Hepatocyte (in vitro differentiated cells): ENCODE data around the gene TRAPPC5. TPM values are rescaled to one million over a fixed set of nuclear protein-coding genes. Genes with fewer than 3 reads are reported as not detected.

Experiments used
- DNase-seq: peaks from one replicate; pipeline ENCODE4 v3.0.0-alpha.2; 2016; ENCODE audit warnings: low spot score
- H2AFZ ChIP-seq: fragments of 200-600 bp; sonication (generic); 2 replicates; pipeline ENCODE4 v1.6.0; 2016; ENCODE audit warnings: antibody characterized with exemption, mild to moderate bottlenecking
- H3K27ac ChIP-seq: fragments of 200-600 bp; sonication (generic); 2 replicates; pipeline ENCODE4 v1.5.1; 2016; ENCODE audit warnings: mild to moderate bottlenecking
- H3K27me3 ChIP-seq: fragments of 200-600 bp; sonication (generic); 2 replicates; pipeline ENCODE4 v1.6.1; 2016
- H3K36me3 ChIP-seq: fragments of 200-600 bp; sonication (generic); replicated peaks from 2 replicates; pipeline ENCODE4 v1.5.1; 2016; ENCODE audit warnings: low read depth; ENCODE audit not compliant: insufficient read depth
- H3K4me1 ChIP-seq: fragments of 200-600 bp; sonication (generic); 2 replicates; pipeline ENCODE4 v1.5.1; 2016; ENCODE audit warnings: mild to moderate bottlenecking, moderate library complexity; ENCODE audit not compliant: insufficient read depth
- H3K4me2 ChIP-seq: fragments of 200-600 bp; sonication (generic); 2 replicates; pipeline ENCODE4 v1.6.0; 2016
- H3K4me3 ChIP-seq: fragments of 200-600 bp; sonication (generic); 2 replicates; pipeline ENCODE4 v1.5.1; 2016; ENCODE audit warnings: mild to moderate bottlenecking
- H3K79me2 ChIP-seq: fragments of 200-600 bp; sonication (generic); 2 replicates; pipeline ENCODE4 v1.6.0; 2017; ENCODE audit warnings: mild to moderate bottlenecking
- H3K9me2 ChIP-seq: fragments of 200-600 bp; sonication (generic); replicated peaks from 2 replicates; pipeline ENCODE4 v1.6.0; 2017; ENCODE audit warnings: mild to moderate bottlenecking; ENCODE audit not compliant: insufficient read depth
- H3K9me3 ChIP-seq: fragments of 200-600 bp; sonication (generic); 2 replicates; pipeline ENCODE4 v1.5.1; 2016; ENCODE audit warnings: low read depth, mild to moderate bottlenecking
- H4K20me1 ChIP-seq: fragments of 200-600 bp; sonication (generic); 2 replicates; pipeline ENCODE4 v1.6.0; 2016; ENCODE audit warnings: mild to moderate bottlenecking; ENCODE audit not compliant: insufficient read depth, poor library complexity, severe bottlenecking
- EZH2 ChIP-seq: fragments of 200-600 bp; sonication (generic); IDR thresholded peaks from 2 replicates; pipeline ENCODE4 v1.6.1; 2016; ENCODE audit warnings: antibody characterized with exemption, mild to moderate bottlenecking, borderline replicate concordance
- EZH2phosphoT487 ChIP-seq: fragments of 200-600 bp; sonication (generic); IDR thresholded peaks from one replicate; pipeline ENCODE4 v1.6.1; 2018; ENCODE audit warnings: antibody characterized with exemption, mild to moderate bottlenecking, low read depth, moderate library complexity; ENCODE audit not compliant: unreplicated experiment, severe bottlenecking
- WGBS: methylation state at CpG from one replicate; pipeline ENCODE4 v1.1.6; 2016; ENCODE audit warnings: low lambda C conversion rate; ENCODE audit errors: missing lambda C conversion rate; 5-methylcytosine and 5-hydroxymethylcytosine counted together
- polyA plus RNA-seq: library from polyadenylated mRNA; unstranded; fragments of >200 nt; fragmentation: Nextera tagmentation; extraction: Ambion mirVana; gene quantifications from 2 replicates; pipeline ENCODE4 v1.2.1, GENCODE V29; 2016
- total RNA-seq: library from RNA; depleted of rRNA; stranded (reverse); fragments of >200 nt; gene quantifications from 2 replicates; pipeline ENCODE4 v1.2.3, GENCODE V29; 2014
- TF ChIP-seq, protein P1 (sequence below): fragments of 200-600 bp; sonication (generic); IDR thresholded peaks from 2 replicates; pipeline ENCODE4 v1.5.1; 2016; ENCODE audit warnings: antibody characterized with exemption, mild to moderate bottlenecking; ENCODE audit not compliant: poor library complexity

Gene TRAPPC5
- total and polyA plus RNA-seq, 2 experiments from 2014 or later = 80.4 to 175 TPM

DNA sequence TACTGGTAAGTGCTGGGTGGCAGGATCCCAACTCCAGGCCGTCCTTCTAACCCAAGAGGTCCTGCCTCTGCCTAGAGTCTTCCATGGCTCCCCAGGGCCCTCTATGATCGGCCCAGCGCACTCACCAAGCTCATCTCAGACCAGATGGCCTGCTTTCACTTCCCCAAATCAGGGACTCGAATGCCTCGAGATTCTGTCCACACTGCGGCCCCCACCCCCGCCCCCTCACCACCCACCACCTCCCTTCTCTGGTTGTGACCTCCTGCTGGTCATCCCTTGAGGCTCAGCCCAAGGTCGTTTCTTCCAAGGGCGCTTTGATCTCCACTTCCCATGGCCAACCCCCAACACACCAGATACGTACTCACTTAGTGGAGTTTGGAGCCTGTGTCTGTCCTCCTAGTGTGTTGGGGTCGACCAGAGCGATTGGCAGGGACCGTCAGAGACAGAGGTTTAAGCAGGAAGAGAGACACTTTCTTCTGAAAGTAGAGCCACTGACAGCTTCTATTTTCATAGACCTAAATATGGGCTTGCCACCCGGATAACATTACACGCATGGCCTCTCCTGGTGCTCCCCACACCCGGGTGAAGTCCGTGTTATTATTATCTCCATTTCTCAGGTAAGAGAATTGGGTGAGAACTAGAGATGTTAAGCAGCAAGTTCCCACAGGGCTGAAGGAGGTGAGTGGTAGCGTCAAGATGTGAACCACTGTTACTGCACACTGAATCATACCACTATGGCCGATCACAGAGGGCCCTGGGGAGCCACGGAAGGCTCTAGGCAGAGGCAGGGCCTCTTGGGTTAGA lies 21.2 kb downstream of the TRAPPC5 start, which contains the start of gene FCER2:
TSS of gene FCER2 (minus strand) at position 478 of the 804 bp plus-strand sequence. CDS start 2,371 bp downstream, outside the sequence.
- no peak for DNase-seq
- H3K27ac ChIP-seq = no peak within 1 kb of the TSS
- peaks cover 6% of the 10 kb centered on the region for H3K27me3 ChIP-seq
- no peak within 1 kb of the TSS for H3K4me3 ChIP-seq
- no peaks in the 10 kb centered on the region for H3K4me1 ChIP-seq
- no peak for TF ChIP-seq EZH2phosphoT487
- no peak for TF ChIP-seq EZH2
- TF ChIP-seq, protein P1, sequence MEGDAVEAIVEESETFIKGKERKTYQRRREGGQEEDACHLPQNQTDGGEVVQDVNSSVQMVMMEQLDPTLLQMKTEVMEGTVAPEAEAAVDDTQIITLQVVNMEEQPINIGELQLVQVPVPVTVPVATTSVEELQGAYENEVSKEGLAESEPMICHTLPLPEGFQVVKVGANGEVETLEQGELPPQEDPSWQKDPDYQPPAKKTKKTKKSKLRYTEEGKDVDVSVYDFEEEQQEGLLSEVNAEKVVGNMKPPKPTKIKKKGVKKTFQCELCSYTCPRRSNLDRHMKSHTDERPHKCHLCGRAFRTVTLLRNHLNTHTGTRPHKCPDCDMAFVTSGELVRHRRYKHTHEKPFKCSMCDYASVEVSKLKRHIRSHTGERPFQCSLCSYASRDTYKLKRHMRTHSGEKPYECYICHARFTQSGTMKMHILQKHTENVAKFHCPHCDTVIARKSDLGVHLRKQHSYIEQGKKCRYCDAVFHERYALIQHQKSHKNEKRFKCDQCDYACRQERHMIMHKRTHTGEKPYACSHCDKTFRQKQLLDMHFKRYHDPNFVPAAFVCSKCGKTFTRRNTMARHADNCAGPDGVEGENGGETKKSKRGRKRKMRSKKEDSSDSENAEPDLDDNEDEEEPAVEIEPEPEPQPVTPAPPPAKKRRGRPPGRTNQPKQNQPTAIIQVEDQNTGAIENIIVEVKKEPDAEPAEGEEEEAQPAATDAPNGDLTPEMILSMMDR = no peak
- no peaks in the 10 kb centered on the region for H3K9me3 ChIP-seq
- H4K20me1 ChIP-seq = no peaks in the 10 kb centered on the region
- no peak within 1 kb of the TSS for H3K4me2 ChIP-seq
- WGBS = 68% methylated on average over 18 of the region's 20 CpGs
- H3K36me3 ChIP-seq = no peaks in the 10 kb centered on the region
- H2AFZ ChIP-seq = no peak within 1 kb of the TSS
- no peaks in the 10 kb centered on the region for H3K9me2 ChIP-seq
- no peaks in the 10 kb centered on the region for H3K79me2 ChIP-seq

DNA sequence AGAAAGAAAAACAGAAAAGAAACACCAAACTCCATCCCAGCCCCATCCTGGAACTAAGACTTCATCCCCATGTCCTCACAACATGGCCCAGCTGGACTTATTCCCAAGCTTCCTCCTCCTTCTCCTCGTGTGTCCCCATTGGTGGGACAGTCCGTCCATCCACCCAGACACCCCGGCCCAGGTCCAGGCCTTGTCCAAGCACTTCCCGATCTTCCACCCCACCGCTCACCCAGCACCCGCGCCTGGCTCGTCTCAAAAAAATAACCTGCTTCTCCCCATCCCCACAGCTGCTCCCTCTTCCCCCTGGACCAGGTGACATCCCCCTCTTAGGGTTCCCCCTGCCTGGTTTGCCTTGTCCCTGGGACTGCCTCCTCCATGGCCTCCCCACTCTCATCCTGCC lies 22.7 kb downstream of the TRAPPC5 start:
- Histone ChIP-seq H3K27me3 (peaks cover 6% of the 10 kb centered on the region), H3K9me2 (no peaks in the 10 kb centered on the region), H3K4me3 (no peak overlapping the region), H3K27ac (no peak overlapping the region), H3K9me3 (no peaks in the 10 kb centered on the region), H2AFZ (no peak overlapping the region), H3K4me1 (no peaks in the 10 kb centered on the region), H3K79me2 (no peaks in the 10 kb centered on the region), H3K4me2 (no peak overlapping the region), H4K20me1 (no peaks in the 10 kb centered on the region), H3K36me3 (no peaks in the 10 kb centered on the region)
- DNase-seq = no peak
- WGBS = 82% methylated on average over 8 of the region's 8 CpGs
- TF ChIP-seq EZH2phosphoT487 (no peak), EZH2 (no peak)
- TF ChIP-seq, protein P1 = no peak

DNA sequence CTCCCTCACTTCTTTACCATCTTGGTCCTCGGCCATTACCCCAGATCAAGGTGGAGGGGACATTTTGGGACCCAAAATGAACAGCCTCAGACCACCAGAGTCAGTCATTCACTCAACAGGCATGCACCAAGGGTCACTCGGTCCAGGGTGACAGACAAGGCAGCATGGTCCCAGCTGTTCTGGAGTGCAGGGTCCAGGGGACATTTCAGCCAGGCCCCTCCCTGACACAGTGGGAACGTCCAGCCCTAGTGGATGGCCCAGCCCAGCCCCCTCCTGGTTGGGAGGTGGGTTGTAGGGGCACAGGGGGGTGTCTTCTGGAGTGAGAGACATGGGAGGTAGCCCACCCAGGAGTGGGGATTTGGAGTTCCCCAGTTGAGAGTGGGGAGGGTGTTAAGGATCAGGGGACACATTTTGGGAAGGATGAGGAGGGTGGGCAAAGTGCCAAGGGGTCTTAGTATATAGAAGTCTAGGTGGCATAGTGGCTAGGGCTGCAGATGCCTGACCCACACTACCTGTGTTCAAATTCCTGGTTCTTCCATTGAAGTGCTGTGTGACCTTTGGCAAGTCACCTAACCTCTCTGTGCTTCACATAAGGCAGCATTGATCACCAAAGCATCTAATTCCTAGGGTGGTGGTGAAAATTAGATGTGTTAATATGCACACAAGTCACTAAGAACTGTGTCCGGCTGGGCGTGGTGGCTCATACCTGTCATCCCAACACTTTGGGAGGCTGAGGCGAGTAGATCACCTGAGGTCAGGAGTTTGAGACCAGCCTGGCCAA lies 23.8 kb downstream of the TRAPPC5 start:
- no peaks in the 10 kb centered on the region for H3K9me3 ChIP-seq
- no peaks in the 10 kb centered on the region for H3K4me1 ChIP-seq
- H3K9me2 ChIP-seq = no peaks in the 10 kb centered on the region
- H3K79me2 ChIP-seq = no peaks in the 10 kb centered on the region
- no peak overlapping the region for H3K27ac ChIP-seq
- no peaks in the 10 kb centered on the region for H3K36me3 ChIP-seq
- no peak overlapping the region for H3K4me2 ChIP-seq
- no peak overlapping the region for H2AFZ ChIP-seq
- WGBS = 85% methylated on average over 6 of the region's 6 CpGs
- peaks cover 4% of the 10 kb centered on the region for H3K27me3 ChIP-seq
- H4K20me1 ChIP-seq = no peaks in the 10 kb centered on the region
- H3K4me3 ChIP-seq = no peak overlapping the region
- DNase-seq = no peak
- TF ChIP-seq EZH2phosphoT487 (no peak), EZH2 (no peak)
- TF ChIP-seq, protein P1 = no peak
